ENCODE results near the gene ZNF569.
"Not testable (repeated sequence)": the region's sequence is repeated elsewhere in the genome, so short reads cannot be mapped to it uniquely, and the experiment has no call there.

The ZNF569 gene

DNA sequence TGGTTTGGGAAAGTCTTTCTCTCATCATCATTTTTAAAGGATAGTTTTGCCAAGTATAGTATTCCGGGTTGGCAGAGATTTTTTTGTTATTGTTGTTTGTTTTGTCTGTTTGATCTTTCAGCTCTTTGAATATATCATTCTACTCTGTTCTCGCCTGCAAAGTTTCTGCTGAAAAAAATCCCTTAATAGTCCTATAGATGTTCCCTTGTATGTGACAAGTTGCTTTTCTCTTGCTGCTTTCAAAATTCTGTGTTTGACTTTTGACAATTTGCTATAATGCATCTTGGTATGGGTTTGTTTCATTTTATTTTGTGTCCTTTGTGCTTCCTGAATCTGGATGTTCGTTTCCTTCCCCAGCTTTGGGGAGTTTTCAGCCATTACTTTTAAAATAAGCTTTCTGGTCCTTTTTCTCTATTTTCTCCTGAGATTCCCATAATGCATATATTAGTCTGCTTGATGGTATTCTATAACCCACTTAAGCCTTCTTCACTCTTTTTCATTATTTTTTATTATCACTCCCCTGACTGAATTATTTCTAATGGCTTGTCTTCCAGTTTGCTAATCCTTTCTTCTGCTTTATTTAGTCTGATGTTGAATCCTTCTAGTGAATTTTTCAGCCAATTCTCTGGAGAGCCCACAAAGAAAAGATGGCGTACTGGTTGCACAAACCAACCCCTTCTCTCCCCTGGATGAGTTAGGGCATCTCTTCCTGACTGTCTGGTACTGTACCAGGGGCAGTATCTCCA is 14.6 kb downstream of the ZNF569 start:
- TF ChIP-seq, protein P1, sequence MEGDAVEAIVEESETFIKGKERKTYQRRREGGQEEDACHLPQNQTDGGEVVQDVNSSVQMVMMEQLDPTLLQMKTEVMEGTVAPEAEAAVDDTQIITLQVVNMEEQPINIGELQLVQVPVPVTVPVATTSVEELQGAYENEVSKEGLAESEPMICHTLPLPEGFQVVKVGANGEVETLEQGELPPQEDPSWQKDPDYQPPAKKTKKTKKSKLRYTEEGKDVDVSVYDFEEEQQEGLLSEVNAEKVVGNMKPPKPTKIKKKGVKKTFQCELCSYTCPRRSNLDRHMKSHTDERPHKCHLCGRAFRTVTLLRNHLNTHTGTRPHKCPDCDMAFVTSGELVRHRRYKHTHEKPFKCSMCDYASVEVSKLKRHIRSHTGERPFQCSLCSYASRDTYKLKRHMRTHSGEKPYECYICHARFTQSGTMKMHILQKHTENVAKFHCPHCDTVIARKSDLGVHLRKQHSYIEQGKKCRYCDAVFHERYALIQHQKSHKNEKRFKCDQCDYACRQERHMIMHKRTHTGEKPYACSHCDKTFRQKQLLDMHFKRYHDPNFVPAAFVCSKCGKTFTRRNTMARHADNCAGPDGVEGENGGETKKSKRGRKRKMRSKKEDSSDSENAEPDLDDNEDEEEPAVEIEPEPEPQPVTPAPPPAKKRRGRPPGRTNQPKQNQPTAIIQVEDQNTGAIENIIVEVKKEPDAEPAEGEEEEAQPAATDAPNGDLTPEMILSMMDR (conservative IDR thresholded peaks at IDR 0.05), result no peak
- H3K27ac ChIP-seq, result no peak overlapping the region

DNA sequence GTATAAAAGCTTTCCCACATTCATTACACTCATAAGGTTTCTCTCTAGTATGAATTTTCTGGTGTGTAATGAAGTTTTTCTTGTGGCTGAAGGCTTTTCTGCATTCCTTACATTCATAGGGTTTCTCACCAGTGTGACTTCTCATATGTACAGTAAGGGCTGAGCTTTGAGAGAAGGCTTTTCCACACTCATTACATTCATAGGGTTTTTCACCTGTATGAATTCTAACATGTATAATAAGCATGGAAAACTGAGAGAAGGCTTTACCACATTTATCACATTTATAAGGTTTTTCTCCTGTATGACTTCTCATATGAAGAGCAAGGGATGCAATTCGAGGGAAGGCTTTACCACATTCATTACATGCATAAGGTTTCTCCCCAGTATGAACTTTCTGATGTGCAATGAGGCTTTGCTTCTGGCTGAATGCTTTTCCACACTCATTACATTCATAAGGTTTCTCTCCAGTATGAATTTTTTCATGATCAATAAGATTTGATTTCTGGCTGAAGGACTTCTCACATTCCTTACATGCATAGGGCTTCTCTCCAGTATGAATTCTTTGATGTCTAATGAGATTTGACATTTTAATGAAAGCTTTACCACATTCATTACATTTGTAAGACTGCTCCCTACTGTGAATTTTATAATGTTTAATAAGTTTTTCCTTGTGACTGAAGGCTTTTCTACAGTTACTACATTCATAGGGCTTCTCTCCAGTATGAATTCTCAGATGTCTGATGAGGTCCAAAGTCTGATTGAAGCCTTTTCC is 53.7 kb downstream of the ZNF569 start:
- H3K27ac ChIP-seq, result no peak overlapping the region
- TF ChIP-seq, protein P1 (conservative IDR thresholded peaks at IDR 0.05), result no peak

DNA sequence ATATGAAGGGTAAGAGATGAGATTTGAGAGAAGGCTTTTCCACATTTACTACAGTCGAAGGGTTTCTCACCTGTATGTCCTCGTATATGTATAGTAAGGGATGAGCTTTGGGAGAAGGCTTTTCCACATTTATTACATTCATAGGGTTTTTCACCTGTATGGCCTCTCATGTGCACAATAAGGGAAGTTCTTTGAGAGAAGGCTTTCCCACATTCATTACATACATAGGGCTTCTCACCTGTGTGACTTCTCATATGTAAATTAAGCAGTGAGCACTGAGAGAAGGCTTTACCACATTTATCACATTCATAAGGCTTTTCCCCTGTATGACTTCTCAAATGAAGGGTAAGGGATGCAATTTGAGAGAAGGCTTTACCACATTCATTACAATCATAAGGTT is 54.5 kb downstream of the ZNF569 start:
- TF ChIP-seq, protein P1 (conservative IDR thresholded peaks at IDR 0.05), result no peak
- H3K27ac ChIP-seq, result no peak overlapping the region

DNA sequence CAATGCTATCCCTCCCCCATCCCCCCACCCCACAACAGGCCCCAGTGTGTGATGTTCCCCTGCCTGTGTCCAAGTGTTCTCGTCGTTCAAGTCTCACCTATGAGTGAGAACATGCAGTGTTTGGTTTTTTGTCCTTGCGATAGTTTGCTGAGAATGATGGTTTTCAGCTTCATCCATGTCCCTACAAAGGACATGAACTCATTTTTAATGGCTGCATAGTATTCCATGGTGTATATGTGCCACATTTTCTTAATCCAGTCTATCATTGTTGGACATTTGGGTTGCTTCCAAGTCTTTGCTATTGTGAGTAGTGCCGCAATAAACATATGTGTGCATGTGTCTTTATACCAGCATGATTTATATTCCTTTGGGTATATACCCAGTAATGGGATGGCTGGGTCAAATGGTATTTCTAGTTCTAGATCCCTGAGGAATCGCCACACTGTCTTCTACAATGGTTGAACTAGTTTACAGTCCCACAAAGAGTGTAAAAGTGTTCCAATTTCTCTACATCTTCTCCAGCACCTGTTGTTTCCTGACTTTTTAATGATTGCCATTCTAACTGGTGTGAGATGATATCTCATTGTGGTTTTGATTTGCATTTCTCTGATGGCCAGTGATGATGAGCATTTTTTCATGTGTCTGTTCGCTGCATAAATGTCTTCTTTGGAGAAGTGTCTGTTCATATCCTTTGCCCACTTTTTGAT is 61.0 kb downstream of the ZNF569 start:
- H3K27ac ChIP-seq, result not testable (repeated sequence)

DNA sequence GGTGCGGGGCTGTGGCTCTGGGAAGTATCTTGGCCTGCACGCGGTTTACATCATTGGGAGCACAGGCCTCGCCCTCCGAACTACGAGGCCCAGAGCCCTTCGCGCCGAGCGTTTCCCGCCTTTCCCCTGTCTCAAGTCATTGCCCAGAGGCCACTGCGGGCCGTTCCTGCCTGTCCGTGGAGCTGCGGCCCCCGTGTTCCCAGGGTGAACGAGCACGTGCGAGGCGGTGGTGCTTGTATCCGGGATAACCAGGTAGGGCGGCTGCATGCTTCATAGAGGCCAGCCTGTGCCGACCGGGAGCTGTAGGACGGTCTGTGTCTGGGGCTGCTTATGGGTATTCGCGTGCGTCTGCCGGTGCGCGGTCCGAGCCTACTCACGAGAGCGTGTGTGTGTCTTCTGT is 63.8 kb downstream of the ZNF569 start:
- TF ChIP-seq, protein P1 (conservative IDR thresholded peaks at IDR 0.05), result no peak
- no peak overlapping the region for H3K27ac ChIP-seq

DNA sequence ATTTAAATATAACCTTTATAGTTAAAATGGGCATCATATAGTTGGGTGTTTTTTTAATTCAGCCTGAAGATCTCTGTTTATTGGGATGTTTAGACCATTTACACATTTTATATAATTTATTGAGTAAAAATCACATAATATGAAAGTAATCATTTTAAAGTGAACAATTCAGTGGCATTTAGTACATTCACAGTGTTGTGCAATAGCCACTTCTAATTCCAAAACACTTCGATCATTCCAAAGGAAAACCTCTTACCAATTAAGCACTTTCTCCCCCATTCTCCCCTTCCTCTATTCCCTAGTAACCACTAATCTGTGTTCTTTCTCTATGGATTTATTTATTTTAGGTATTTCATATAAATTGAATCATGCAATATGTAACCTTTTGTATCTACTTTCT is 66.2 kb downstream of the ZNF569 start:
- TF ChIP-seq, protein P1 (conservative IDR thresholded peaks at IDR 0.05), result no peak
- H3K27ac ChIP-seq, result no peak overlapping the region

DNA sequence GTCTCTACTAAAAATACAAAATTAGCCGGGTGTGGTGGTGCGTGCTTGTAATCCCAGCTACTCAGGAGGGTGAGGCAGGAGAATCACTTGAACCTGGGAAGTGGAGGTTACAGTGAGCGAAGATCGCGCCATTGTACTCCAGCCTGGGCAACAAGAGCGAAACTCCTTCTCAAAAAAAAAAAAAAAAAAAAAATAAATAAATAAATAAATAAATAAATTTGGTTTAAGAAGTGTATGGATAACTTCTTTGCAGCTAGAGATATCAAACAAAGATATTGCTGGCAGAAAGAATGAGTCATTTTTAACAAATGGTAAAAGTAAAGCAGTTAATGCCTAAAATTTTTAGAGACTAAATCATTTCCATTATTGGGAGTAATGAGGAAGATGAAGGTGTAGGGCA is 75.8 kb downstream of the ZNF569 start:
- not testable (repeated sequence) for H3K27ac ChIP-seq

DNA sequence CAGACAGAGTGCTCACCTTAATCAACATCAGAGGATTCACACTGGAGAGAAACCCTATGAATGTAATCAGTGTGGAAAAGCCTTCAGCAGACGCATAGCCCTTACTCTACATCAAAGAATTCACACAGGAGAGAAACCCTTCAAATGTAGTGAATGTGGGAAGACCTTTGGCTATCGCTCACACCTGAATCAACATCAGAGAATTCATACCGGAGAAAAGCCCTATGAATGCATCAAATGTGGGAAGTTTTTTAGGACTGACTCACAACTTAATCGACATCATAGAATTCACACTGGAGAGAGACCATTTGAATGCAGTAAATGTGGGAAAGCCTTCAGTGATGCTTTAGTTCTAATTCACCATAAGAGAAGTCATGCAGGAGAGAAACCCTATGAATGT is 78.0 kb downstream of the ZNF569 start:
- H3K27ac ChIP-seq, result no peak overlapping the region
- TF ChIP-seq, protein P1 (conservative IDR thresholded peaks at IDR 0.05), result no peak

Measured in VCaP (cell line).